ENCODE results near the gene FADS3.

GRCh38 chr11:61880454-61880853 lies 10.9 kb downstream of the FADS3 start:
- no peak for TF ChIP-seq CTCF (IDR thresholded peaks at IDR 0.05)
- no peak for TF ChIP-seq POLR2A (IDR thresholded peaks at IDR 0.05)
